Measurements from ENCODE around the gene RNF150.

- no peak for TF ChIP-seq TAF1 (IDR thresholded peaks at IDR 0.05; ENCODE audit: low read depth, low read length)
- TF ChIP-seq EZH2 (IDR thresholded peaks at IDR 0.05; ENCODE audit: low read depth, low read length, severe bottlenecking): no peak
- no peak for TF ChIP-seq ATF3 (IDR thresholded peaks at IDR 0.05; ENCODE audit: insufficient read depth, low read depth, low read length)
Measured at GRCh38 chr4:141057582-141057981, 75.7 kb downstream of the RNF150 start.

Data from H1 (cell line).